Measurements from ENCODE around the gene CTNNA2. TPM values are rescaled to one million over a fixed set of nuclear protein-coding genes. Genes with fewer than 3 reads are reported as not detected.

The CTNNA2 gene
- total RNA-seq, 1 donor from 2014 or later: not detected

- DNase-seq (no peak), ATAC-seq (no peak)
- Histone ChIP-seq H3K36me3 (no peaks in the 10 kb centered on the region), H3K27ac (no peak overlapping the region), H3K27me3 (no peaks in the 10 kb centered on the region), H3K4me1 (no peaks in the 10 kb centered on the region), H3K4me3 (no peak overlapping the region), H3K9me3 (no peaks in the 10 kb centered on the region)
- TF ChIP-seq, protein P1, sequence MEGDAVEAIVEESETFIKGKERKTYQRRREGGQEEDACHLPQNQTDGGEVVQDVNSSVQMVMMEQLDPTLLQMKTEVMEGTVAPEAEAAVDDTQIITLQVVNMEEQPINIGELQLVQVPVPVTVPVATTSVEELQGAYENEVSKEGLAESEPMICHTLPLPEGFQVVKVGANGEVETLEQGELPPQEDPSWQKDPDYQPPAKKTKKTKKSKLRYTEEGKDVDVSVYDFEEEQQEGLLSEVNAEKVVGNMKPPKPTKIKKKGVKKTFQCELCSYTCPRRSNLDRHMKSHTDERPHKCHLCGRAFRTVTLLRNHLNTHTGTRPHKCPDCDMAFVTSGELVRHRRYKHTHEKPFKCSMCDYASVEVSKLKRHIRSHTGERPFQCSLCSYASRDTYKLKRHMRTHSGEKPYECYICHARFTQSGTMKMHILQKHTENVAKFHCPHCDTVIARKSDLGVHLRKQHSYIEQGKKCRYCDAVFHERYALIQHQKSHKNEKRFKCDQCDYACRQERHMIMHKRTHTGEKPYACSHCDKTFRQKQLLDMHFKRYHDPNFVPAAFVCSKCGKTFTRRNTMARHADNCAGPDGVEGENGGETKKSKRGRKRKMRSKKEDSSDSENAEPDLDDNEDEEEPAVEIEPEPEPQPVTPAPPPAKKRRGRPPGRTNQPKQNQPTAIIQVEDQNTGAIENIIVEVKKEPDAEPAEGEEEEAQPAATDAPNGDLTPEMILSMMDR (IDR thresholded peaks at IDR 0.05): no peak
- intact Hi-C loops (cut with DNase I): no loop called here
Observed at GRCh38 chr2:80530442-80531064, 1017.7 kb downstream of the CTNNA2 start.

GRCh38 chr2:80531319-80531718, 1018.5 kb downstream of the CTNNA2 start:
- TF ChIP-seq, protein P1 (IDR thresholded peaks at IDR 0.05): no peak
- no peaks in the 10 kb centered on the region for H3K36me3 ChIP-seq
- H3K27ac ChIP-seq: no peak overlapping the region
- intact Hi-C loops (cut with DNase I): no loop called here
- no peaks in the 10 kb centered on the region for H3K9me3 ChIP-seq
- ATAC-seq (no peak), DNase-seq (no peak)
- no peak overlapping the region for H3K4me3 ChIP-seq
- H3K4me1 ChIP-seq: no peaks in the 10 kb centered on the region
- no peaks in the 10 kb centered on the region for H3K27me3 ChIP-seq

DNA sequence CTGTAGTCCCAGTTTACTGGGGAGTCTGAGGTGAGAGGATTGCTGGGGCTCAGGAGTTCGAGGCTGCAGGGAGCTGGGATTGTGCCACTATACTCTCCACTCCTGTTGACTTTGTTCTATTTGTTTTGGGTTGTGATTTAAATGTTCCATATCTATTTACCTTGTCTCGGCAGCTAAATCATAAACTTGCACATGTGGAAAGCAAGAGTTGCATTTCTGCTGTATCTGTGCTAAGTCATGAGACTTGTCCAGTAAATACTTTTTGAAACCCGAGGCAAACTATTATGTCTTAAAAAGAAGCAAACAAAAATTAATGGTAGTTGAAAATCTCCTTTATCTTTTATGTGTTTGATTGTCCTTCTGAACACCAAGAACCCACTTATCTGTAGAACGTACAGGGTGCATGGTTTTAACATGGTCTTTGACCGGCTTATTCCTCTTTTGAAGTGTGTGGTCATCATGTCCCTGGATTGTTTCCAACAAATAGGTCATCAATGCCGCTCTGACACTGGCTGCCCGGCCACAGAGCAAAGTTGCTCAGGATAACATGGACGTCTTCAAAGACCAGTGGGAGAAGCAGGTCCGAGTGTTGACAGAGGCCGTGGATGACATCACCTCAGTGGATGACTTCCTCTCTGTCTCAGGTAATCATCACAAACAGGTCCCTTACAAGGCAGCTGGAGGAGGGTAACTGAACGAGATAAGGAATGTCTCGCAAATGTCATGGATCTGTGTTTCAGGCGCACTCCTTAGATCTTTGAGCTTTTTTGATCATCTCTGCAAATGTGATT, 1032.8 kb downstream of the CTNNA2 start:
- ATAC-seq: no peak
- TF ChIP-seq, protein P1 (IDR thresholded peaks at IDR 0.05): no peak
- Histone ChIP-seq H3K36me3 (no peaks in the 10 kb centered on the region), H3K4me1 (no peaks in the 10 kb centered on the region), H3K27me3 (no peaks in the 10 kb centered on the region), H3K4me3 (no peak overlapping the region), H3K27ac (no peak overlapping the region), H3K9me3 (no peaks in the 10 kb centered on the region)
- intact Hi-C loops (cut with DNase I): no loop called here
- DNase-seq: no peak

DNA sequence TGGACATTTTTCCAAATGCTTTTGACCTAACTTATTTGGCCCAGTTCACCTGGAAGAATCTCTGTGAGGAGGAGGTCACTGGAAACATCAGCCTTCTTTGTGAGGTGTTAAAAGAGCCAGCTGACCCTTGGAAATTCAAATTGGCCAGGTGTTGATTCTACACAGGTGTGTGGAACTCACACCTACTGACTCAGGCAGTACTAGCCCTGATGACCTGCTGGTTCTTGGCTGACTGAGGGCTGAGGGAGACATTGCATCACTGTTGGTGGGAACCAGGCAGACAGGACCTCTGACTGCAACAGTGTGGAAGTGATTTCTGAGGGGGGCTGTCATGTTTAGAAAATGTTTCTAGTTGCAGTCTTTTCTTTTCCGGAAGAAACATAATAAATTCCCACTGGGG, 1033.9 kb downstream of the CTNNA2 start:
- H3K27me3 ChIP-seq: no peaks in the 10 kb centered on the region
- no peak for ATAC-seq
- H3K4me1 ChIP-seq: no peaks in the 10 kb centered on the region
- no peak overlapping the region for H3K4me3 ChIP-seq
- H3K27ac ChIP-seq: no peak overlapping the region
- no peak for DNase-seq
- no peaks in the 10 kb centered on the region for H3K9me3 ChIP-seq
- H3K36me3 ChIP-seq: no peaks in the 10 kb centered on the region
- intact Hi-C loops (cut with DNase I): no loop called here
- TF ChIP-seq, protein P1 (IDR thresholded peaks at IDR 0.05): no peak

- intact Hi-C loops (cut with DNase I): no loop called here
Observed at GRCh38 chr2:80547344-80547743, 1034.5 kb downstream of the CTNNA2 start.

More at GRCh38 chr2:80547344-80547743, 1034.5 kb downstream of the CTNNA2 start:
- H3K9me3 ChIP-seq: no peaks in the 10 kb centered on the region
- H3K27me3 ChIP-seq: no peaks in the 10 kb centered on the region
- TF ChIP-seq, protein P1 (IDR thresholded peaks at IDR 0.05): no peak
- no peak overlapping the region for H3K27ac ChIP-seq
- H3K36me3 ChIP-seq: no peaks in the 10 kb centered on the region
- no peak overlapping the region for H3K4me3 ChIP-seq
- no peaks in the 10 kb centered on the region for H3K4me1 ChIP-seq
- ATAC-seq: no peak
- DNase-seq: no peak

All from upper lobe of right lung (tissue), 1 donor.